KMS-11 (cell line): ENCODE measurements around the gene RBBP8NL.

Experiments used
- H2AFZ ChIP-seq: fragments of 200-600 bp; sonication (generic); 2 replicates; pipeline ENCODE4 v1.6.1; 2016; ENCODE audit warnings: antibody characterized with exemption, mixed run types, low read depth
- H3K27ac ChIP-seq: fragments of 200-600 bp; sonication (generic); 2 replicates; pipeline ENCODE4 v1.6.1; 2016; ENCODE audit warnings: mild to moderate bottlenecking, mixed run types
- H3K27me3 ChIP-seq: fragments of 200-600 bp; sonication (generic); 2 replicates; pipeline ENCODE4 v1.6.1; 2017; ENCODE audit warnings: mild to moderate bottlenecking, low read depth, mixed run types, moderate library complexity; ENCODE audit not compliant: insufficient read depth
- H3K36me3 ChIP-seq: fragments of 200-600 bp; sonication (generic); 2 replicates; pipeline ENCODE4 v1.6.1; 2017; ENCODE audit warnings: mild to moderate bottlenecking, mixed run types; ENCODE audit not compliant: insufficient read depth
- H3K4me1 ChIP-seq: fragments of 200-600 bp; sonication (generic); 2 replicates; pipeline ENCODE4 v1.6.1; 2016; ENCODE audit warnings: mild to moderate bottlenecking, low read depth, mixed run types; ENCODE audit not compliant: poor library complexity, severe bottlenecking
- H3K4me2 ChIP-seq: fragments of 200-600 bp; sonication (generic); 2 replicates; pipeline ENCODE4 v1.7.0; 2016; ENCODE audit warnings: mild to moderate bottlenecking, mixed run types
- H3K4me3 ChIP-seq: fragments of 200-600 bp; sonication (generic); IDR thresholded peaks from 2 replicates; pipeline ENCODE4 v1.6.1; 2017; ENCODE audit warnings: low read depth, low read length, mixed read lengths; ENCODE audit not compliant: insufficient read depth
- H3K79me2 ChIP-seq: fragments of 200-600 bp; sonication (generic); 2 replicates; pipeline ENCODE4 v1.6.1; 2016; ENCODE audit warnings: low read depth, mixed run types; ENCODE audit not compliant: insufficient read depth
- H3K9ac ChIP-seq: fragments of 200-600 bp; sonication (generic); 2 replicates; pipeline ENCODE4 v1.6.1; 2016; ENCODE audit warnings: mild to moderate bottlenecking, mixed run types
- H4K20me1 ChIP-seq: fragments of 200-600 bp; sonication (generic); 2 replicates; pipeline ENCODE4 v1.6.1; 2016; ENCODE audit warnings: mild to moderate bottlenecking, mixed run types; ENCODE audit not compliant: insufficient read depth
- TF ChIP-seq, protein P1 (sequence below): fragments of 200-600 bp; sonication (generic); conservative IDR thresholded peaks from 2 replicates; pipeline ENCODE4 v1.6.1; 2017; ENCODE audit warnings: low read depth, mild to moderate bottlenecking, antibody characterized with exemption, low read length, moderate library complexity, mixed read lengths

RBBP8NL gene

DNA sequence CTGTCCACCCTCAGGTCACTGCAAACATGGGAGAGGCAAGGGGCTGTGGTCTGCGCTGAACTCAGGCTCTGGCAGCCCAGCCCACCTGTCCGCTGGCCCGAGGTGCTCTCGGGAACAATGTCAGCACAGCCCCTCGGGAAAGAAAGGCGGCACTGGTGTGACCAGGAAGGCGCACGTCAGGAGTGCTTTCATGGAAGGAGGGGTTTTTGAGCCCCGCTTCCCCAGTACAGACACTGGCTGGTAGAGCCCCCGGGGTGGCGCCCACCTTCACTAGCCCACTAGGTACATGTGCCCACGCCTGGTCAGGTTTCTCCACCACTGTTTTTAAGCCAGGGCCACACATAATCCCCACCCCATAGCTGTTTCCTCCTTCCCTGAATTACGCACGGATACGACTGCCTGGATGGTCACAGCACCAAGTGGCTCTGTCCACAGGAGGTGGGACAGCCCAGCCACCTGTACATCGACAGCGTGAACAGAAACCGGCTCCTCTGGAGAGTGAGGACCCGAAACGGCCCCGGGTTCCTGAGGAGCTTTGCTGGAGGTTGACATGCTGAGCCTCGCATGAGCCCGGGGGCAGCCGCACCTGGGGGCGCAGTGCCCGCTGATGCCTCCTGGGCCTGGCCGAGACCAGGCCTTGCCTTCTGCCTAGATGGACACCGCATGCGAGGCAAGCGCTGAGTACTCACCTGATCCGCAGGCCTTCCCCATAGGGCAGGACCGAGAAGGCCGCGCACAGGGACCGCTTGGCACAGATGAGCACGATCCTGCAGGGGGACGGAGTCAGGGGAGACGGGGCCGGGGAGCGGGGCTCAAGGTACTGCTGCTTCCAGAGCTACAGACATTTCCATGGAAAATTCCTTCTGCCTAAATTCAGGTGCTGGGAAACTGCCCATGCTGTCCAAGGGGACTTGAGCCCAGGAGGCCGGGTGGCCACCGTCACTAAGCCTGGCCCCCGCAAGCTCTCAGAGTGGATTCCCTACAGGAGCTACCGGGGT is 32.8 kb downstream of the RBBP8NL start:
- Histone ChIP-seq H3K4me1 (no peaks in the 10 kb centered on the region), H3K27ac (no peak overlapping the region), H2AFZ (no peak overlapping the region), H3K4me3 (no peak overlapping the region), H3K9ac (no peak overlapping the region), H3K36me3 (no peaks in the 10 kb centered on the region), H3K79me2 (no peaks in the 10 kb centered on the region), H3K4me2 (no peak overlapping the region), H4K20me1 (no peaks in the 10 kb centered on the region), H3K27me3 (no peaks in the 10 kb centered on the region)
- TF ChIP-seq, protein P1, sequence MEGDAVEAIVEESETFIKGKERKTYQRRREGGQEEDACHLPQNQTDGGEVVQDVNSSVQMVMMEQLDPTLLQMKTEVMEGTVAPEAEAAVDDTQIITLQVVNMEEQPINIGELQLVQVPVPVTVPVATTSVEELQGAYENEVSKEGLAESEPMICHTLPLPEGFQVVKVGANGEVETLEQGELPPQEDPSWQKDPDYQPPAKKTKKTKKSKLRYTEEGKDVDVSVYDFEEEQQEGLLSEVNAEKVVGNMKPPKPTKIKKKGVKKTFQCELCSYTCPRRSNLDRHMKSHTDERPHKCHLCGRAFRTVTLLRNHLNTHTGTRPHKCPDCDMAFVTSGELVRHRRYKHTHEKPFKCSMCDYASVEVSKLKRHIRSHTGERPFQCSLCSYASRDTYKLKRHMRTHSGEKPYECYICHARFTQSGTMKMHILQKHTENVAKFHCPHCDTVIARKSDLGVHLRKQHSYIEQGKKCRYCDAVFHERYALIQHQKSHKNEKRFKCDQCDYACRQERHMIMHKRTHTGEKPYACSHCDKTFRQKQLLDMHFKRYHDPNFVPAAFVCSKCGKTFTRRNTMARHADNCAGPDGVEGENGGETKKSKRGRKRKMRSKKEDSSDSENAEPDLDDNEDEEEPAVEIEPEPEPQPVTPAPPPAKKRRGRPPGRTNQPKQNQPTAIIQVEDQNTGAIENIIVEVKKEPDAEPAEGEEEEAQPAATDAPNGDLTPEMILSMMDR: no peak

- Histone ChIP-seq H3K27me3 (no peaks in the 10 kb centered on the region), H3K9ac (no peak overlapping the region), H3K4me2 (no peak overlapping the region), H3K36me3 (no peaks in the 10 kb centered on the region; the same call in 1 of the 2 replicates), H3K79me2 (no peaks in the 10 kb centered on the region), H3K4me3 (no peak overlapping the region), H3K4me1 (peaks cover under 1% of the 10 kb centered on the region), H3K27ac (no peak overlapping the region), H2AFZ (no peak overlapping the region), H4K20me1 (no peaks in the 10 kb centered on the region)
- TF ChIP-seq, protein P1: no peak
Measured at GRCh38 chr20:62393830-62394229, 33.5 kb downstream of the RBBP8NL start.

- Histone ChIP-seq H4K20me1 (no peaks in the 10 kb centered on the region), H3K9ac (no peak overlapping the region), H3K4me3 (no peak overlapping the region)
Measured at GRCh38 chr20:62393335-62393665, 34.0 kb downstream of the RBBP8NL start.

DNA sequence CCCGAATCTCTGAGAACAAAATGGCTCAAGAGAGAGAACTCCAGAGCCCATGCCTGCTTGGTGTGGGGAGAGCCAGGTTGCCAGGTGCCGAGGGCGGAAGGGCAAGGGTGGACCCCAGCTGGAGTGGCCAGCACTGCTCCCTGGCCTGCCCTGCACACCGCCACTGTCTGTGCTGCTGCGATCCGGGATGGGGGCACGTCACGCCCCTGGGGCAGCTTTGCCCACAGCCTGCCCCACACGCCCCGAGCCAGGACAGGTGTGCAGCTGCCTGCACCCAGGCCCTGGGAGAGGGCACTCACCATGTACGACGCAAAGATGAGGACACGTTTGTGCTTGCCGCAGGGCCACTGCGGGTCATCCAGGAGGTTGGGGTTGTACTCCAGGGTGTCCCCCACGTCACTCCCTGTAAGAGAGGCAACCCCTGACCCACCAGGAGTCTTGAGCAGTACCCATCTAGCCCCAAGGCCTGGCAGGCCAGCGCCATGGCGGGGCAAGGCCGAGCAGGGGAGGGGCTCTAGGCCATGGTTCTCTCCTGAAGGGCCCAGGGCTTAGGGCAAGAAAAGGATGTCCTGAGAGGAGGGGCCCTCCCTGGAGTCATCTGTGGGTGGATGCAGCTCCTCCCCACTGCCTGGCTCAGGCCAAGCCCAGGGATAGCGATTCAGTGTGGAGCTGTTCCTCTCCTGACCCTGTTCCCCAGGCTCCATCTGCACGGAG is 34.6 kb downstream of the RBBP8NL start:
- H3K27me3 ChIP-seq: no peaks in the 10 kb centered on the region
- TF ChIP-seq, protein P1: no peak
- no peak overlapping the region for H3K9ac ChIP-seq
- peaks cover 3% of the 10 kb centered on the region; the same call in 1 of the 2 replicates for H3K36me3 ChIP-seq
- H4K20me1 ChIP-seq: no peaks in the 10 kb centered on the region
- peaks cover 7% of the 10 kb centered on the region for H3K79me2 ChIP-seq
- no peak overlapping the region for H3K4me2 ChIP-seq
- no peak overlapping the region for H2AFZ ChIP-seq
- H3K4me1 ChIP-seq: peaks cover 11% of the 10 kb centered on the region
- no peak overlapping the region for H3K4me3 ChIP-seq
- H3K27ac ChIP-seq: no peak overlapping the region

More at GRCh38 chr20:62393335-62393665, 34.0 kb downstream of the RBBP8NL start:
- peaks cover 5% of the 10 kb centered on the region for H3K4me1 ChIP-seq
- no peaks in the 10 kb centered on the region for H3K27me3 ChIP-seq
- H2AFZ ChIP-seq: no peak overlapping the region
- H3K27ac ChIP-seq: no peak overlapping the region
- H3K4me2 ChIP-seq: no peak overlapping the region
- TF ChIP-seq, protein P1: no peak
- peaks cover 2% of the 10 kb centered on the region for H3K79me2 ChIP-seq
- H3K36me3 ChIP-seq: peaks cover under 1% of the 10 kb centered on the region; the same call in 1 of the 2 replicates
